Activated CD8-positive, alpha-beta memory T cell treated with anti-CD3 and anti-CD28 coated beads, Interleukin-2, amount 10 ng/mL, durations not matched to agents 7 days and 5 days (primary cell): Measurements from ENCODE around the gene ZFR2. TPM values are rescaled to one million over a fixed set of nuclear protein-coding genes. Genes with fewer than 3 reads are reported as not detected.
"Not testable (repeated sequence)": the region's sequence is repeated elsewhere in the genome, so short reads cannot be mapped to it uniquely, and the experiment has no call there.

Experiments
- ATAC-seq: fragments of 150-1000 bp; cut with Tn5 transposase; one replicate; pipeline ENCODE4 v1.10.0; 2021; ENCODE audit warnings: moderate library complexity
- CTCF ChIA-PET: fragments of 350-600 bp; sonication (Branson Sonifier 250); formaldehyde crosslinking; loops from one replicate; lab custom pipeline; 2021; ENCODE audit warnings: antibody characterized with exemption; lab: Charles Lee
- DNase-seq: peaks from one replicate; pipeline ENCODE4 v3.0.0-alpha.2; 2020
- H3K27ac Mint-ChIP-seq: one replicate; pipeline ENCODE4 v1.8.0; 2021; ENCODE audit warnings: mild to moderate bottlenecking, mixed read lengths
- H3K27me3 Mint-ChIP-seq: one replicate; pipeline ENCODE4 v1.8.0; 2021; ENCODE audit warnings: mixed read lengths
- H3K36me3 Mint-ChIP-seq: one replicate; pipeline ENCODE4 v1.8.0; 2021; ENCODE audit warnings: mild to moderate bottlenecking, mixed read lengths
- H3K4me1 Mint-ChIP-seq: one replicate; pipeline ENCODE4 v1.8.0; 2021; ENCODE audit warnings: mixed read lengths
- H3K4me3 Mint-ChIP-seq: one replicate; pipeline ENCODE4 v1.8.0; 2021; ENCODE audit warnings: mild to moderate bottlenecking, moderate library complexity, mixed read lengths
- H3K9me3 Mint-ChIP-seq: one replicate; pipeline ENCODE4 v1.8.0; 2022; ENCODE audit warnings: low read depth, mixed read lengths
- total RNA-seq, 2 experiments: library from RNA; stranded (reverse); gene quantifications; one replicate each; pipeline ENCODE4 v1.2.3, GENCODE V29; 2021

The ZFR2 gene
- total RNA-seq, 2 experiments from 2014 or later = 0.26 TPM

DNA sequence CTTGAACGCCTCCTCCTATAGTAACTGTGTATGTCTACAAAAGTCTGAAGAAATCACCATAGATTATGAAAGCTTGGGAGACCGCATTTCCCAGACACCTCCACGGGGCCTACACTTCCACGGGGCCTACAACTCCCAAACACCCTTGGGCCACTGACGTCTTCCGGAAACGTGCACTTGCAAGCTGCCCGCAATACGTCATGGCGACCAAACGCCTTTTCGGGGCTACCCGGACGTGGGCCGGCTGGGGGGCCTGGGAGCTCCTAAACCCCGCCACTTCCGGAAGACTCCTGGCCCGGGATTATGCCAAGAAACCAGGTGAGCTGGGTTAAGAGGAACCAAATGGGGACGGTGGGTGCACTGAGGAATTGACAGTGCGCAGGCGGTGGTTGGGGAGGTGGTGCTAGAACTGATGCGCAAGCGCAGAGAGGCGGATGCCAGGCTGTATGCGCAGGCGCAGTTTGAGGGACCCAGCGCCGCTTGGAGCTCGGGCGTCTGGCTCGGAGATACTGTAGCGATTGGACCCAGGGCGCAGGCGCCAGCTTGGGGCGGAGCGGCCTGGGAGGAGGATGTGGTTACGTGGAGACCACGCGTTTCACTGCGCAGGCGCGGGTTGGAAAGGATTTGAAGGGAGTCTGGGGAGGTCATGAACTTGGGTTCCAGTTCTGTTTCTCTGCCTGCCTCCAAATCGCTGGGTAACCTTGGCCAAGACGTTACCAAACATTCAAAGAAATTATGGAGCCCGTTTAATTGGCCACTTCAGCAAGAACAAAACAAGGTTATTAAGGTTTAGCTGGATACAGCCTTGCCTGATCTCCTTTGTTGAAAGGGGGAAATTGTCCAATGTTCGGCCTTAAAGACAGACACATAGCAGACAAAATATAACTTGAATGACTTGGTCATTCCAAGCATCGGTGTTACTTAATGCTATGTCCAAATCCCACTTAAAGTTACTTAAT lies 106.1 kb downstream of the ZFR2 start, which contains the start of gene MRPL54:
MRPL54 (plus strand) TSS at position 182 of the 959 bp plus-strand sequence; CDS start at position 201, 19 bp downstream.
- CTCF ChIA-PET = interaction anchor here (0.7 to 6.9 kb wide), 34 partner anchors 10 to 812 kb away, joined by 3 to 68 read pairs (median 4); partner anchors contain the start of genes DAPK3, EEF2, RAX2 and YJU2
- H3K27ac Mint-ChIP-seq = peak within 1 kb of the TSS; percentile 100
- peak; percentile 100 for DNase-seq
- H3K9me3 Mint-ChIP-seq = no peaks in the 10 kb centered on the region
- ATAC-seq = peak; percentile 86
- H3K4me1 Mint-ChIP-seq = peaks cover 41% of the 10 kb centered on the region
- peaks cover 6% of the 10 kb centered on the region for H3K36me3 Mint-ChIP-seq
- peaks cover 3% of the 10 kb centered on the region for H3K27me3 Mint-ChIP-seq
- peak within 1 kb of the TSS; percentile 95 for H3K4me3 Mint-ChIP-seq

DNA sequence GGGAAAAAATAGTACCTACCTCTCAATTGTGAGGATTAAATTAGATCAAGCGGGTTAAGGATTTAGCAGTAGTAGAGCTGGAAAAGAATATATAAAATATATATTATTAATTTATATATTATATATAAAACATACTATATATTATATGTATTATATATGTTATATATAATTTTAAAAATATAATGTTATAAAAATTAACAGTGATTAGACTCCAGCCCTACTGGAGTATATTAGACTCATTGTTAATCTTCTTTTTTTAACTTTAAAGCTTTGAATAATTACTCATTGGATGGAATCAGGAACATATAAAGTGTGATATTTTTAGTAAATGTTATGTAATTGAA lies 106.7 kb downstream of the ZFR2 start:
- H3K27me3 Mint-ChIP-seq = peaks cover 3% of the 10 kb centered on the region
- no peak for DNase-seq
- H3K27ac Mint-ChIP-seq = peak overlapping the region; percentile 100
- peaks cover 39% of the 10 kb centered on the region for H3K4me1 Mint-ChIP-seq
- peak overlapping the region; percentile 95 for H3K4me3 Mint-ChIP-seq
- peaks cover 6% of the 10 kb centered on the region for H3K36me3 Mint-ChIP-seq
- no peak for ATAC-seq
- no peaks in the 10 kb centered on the region for H3K9me3 Mint-ChIP-seq
- CTCF ChIA-PET = interaction anchor here (0.7 to 6.9 kb wide), 31 partner anchors 10 to 811 kb away, joined by 3 to 68 read pairs (median 4); partner anchors contain the start of genes DAPK3, EEF2, RAX2 and YJU2

DNA sequence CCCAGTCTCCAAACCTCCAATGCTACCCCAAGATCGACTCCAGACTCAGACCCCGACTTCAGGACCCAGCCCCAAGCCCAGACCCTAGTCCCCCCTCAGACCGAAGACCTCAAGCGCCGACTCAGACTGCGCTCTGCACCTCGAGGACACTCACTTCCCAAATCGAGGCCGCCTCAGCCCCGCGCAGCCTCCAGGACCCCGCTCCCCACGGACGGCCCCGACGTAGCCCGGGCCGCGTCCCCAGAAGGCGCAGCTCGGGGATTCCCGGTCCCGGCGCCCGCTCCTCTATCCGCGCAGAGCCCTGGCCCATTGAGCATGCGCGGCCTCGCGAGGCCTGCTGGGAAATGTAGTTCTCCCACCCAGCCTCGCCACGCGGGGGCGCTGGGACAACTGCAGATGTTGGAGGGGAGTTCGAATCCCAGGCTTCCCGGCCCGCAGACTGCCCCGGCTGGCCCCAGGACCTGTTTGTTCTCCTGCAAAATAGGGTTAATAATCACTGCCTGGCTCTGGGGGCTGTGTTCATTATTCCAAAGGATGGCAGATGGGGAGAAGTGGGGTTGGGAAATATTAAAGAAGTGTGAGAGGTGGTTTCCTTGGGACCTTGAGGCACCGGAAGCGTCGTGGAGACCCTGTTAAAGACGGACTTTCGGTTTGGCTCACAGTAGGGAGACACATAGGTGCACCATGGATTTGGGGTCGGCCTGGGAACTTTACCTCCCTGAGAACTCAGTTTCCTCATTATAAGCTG lies 107.3 kb downstream of the ZFR2 start, which contains the start of gene APBA3:
APBA3 (minus strand) TSS at position 311 of the 748 bp plus-strand sequence. CDS start 1,428 bp downstream, outside the sequence.
- CTCF ChIA-PET = interaction anchor here (0.7 to 6.9 kb wide), 22 partner anchors 9 to 726 kb away, joined by 3 to 68 read pairs (median 4); partner anchors contain the start of genes EEF2 and YJU2
- Mint-ChIP-seq H3K4me3 (peak within 1 kb of the TSS; percentile 95), H3K27me3 (peaks cover 3% of the 10 kb centered on the region), H3K27ac (peak within 1 kb of the TSS; percentile 100), H3K9me3 (no peaks in the 10 kb centered on the region), H3K36me3 (peaks cover 4% of the 10 kb centered on the region), H3K4me1 (peaks cover 35% of the 10 kb centered on the region)
- ATAC-seq = peak; percentile 60
- peak; percentile 97 for DNase-seq

DNA sequence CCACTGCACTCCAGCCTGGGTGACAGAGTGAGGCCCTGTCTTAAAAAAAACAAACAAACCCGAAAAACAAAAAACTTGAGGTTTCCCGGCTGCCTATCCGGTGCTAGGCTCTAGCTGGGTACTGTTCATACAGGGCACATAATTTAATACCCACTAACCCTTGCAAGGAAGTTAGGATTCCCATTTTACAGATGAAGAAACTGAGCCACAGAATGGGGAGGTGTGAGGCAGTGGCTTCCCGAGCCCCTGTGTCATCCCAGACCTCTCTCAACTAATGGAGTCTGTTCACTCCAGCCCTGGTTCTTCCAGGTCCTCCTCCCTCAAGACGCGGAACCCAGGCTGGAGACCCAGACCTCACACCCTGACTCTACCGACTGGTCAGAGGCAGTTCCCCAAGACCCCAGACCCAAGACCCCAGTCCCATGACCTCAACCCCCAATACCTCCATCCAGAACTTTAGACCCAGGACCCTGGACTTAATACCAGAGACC lies 107.9 kb downstream of the ZFR2 start:
- no peaks in the 10 kb centered on the region for H3K36me3 Mint-ChIP-seq
- H3K4me1 Mint-ChIP-seq = peaks cover 30% of the 10 kb centered on the region
- no peak for ATAC-seq
- DNase-seq = peak; percentile 56
- CTCF ChIA-PET = interaction anchor here (0.7 to 6.9 kb wide), 9 partner anchors 28 to 875 kb away, joined by 3 to 68 read pairs (median 7); no protein-coding TSS in a partner anchor
- H3K9me3 Mint-ChIP-seq = no peaks in the 10 kb centered on the region
- H3K27me3 Mint-ChIP-seq = peaks cover 3% of the 10 kb centered on the region
- peak overlapping the region; percentile 96 for H3K27ac Mint-ChIP-seq
- H3K4me3 Mint-ChIP-seq = peak overlapping the region; percentile 95

DNA sequence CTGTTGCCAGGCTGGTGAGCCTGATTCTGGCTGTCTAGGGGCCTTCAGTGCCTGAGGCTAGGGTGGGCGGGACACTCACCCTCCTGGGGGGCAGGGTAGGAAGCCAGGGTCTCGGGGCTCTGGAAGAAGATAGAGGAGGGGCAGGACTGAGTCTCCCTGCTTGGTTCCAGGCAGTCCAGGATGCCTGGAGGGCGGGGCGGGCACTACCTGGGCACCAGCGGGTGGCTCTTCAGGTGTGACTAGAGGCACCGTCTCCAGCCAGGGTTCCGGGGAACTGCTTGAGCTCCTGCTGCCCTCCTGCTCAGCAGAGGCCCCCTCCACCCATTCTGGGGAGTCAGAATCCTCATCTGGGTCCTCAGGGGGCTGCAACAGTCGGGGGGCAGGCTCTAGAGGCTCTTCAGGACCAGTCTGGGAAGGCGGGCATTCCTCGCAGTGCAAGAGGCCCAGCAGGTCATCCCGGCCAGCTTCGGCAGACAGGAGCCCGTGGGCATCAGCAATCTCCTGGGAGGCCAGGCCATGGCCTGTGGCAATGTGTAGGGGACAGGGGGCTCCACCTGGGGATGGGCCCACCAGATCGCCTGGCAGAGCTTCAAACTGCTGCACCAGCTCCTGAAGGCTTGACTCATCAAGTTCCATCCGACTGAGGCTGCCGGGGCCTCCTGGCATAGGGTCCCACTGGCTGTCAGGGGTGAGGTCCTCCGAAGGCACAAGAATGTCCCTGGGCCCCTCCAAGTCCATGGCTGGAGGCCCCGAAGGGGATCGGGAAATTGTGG lies 109.2 kb downstream of the ZFR2 start:
- peak overlapping the region; percentile 33 for H3K4me3 Mint-ChIP-seq
- no peak for ATAC-seq

DNA sequence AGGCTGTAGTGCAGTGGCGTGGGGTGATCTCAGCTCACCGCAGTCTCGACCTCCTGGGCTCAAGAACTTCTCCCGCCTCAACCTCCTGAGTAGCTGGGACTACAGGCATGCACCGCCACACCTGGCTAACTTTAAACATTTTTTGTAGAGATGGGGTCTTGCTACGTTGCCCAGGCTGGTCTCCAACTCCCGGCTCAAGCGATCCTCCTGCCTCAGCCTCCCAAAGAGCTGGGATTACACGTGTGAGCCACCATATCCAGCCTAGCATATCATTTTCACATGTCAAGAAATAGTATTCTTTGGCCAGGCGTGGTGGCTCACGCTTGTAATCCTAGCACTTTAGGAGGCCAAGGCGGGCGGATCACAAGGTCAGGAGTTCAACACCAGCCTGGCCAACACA lies 110.5 kb downstream of the ZFR2 start:
- CTCF ChIA-PET = interaction anchor here (6.9 kb wide), 1 partner anchor 63 kb away, joined by 68 read pairs; no protein-coding TSS in a partner anchor
- not testable (repeated sequence) for H3K27me3 Mint-ChIP-seq, H3K36me3 Mint-ChIP-seq, H3K27ac Mint-ChIP-seq, H3K9me3 Mint-ChIP-seq, H3K4me3 Mint-ChIP-seq, DNase-seq, ATAC-seq
- H3K4me1 Mint-ChIP-seq = peaks cover 36% of the 10 kb centered on the region

More for the DNA sequence above, 109.2 kb downstream of the ZFR2 start:
- CTCF ChIA-PET = interaction anchor here (0.5 to 6.9 kb wide), 6 partner anchors 12 to 93 kb away, joined by 3 to 68 read pairs (median 4); no protein-coding TSS in a partner anchor
- Mint-ChIP-seq H3K27me3 (peaks cover 3% of the 10 kb centered on the region), H3K9me3 (no peaks in the 10 kb centered on the region), H3K27ac (peak overlapping the region; percentile 40), H3K4me1 (peaks cover 37% of the 10 kb centered on the region), H3K36me3 (no peaks in the 10 kb centered on the region)
- no peak for DNase-seq

DNA sequence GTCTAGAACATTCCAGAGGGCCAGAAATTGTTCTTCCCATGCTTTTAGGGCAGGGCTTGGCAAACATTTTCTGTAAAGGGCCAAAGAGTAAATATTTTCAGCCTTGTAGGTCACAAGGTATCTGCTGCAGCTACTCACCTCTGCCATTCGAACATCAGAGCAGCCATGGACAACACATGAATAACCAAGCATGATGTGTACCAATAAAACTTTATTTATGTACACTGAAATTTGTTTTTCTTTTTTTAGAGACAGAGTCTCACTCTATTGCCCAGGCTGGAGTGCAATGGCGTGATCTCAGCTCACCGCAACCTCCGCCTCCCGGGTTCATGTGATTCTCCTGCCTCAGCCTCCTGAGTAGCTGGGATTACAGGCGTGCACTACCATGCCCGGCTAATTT lies 111.1 kb downstream of the ZFR2 start:
- not testable (repeated sequence) for H3K27me3 Mint-ChIP-seq, H3K36me3 Mint-ChIP-seq, H3K9me3 Mint-ChIP-seq, H3K27ac Mint-ChIP-seq, DNase-seq, ATAC-seq, H3K4me3 Mint-ChIP-seq
- CTCF ChIA-PET = interaction anchor here (6.9 kb wide), 1 partner anchor 64 kb away, joined by 68 read pairs; no protein-coding TSS in a partner anchor
- peaks cover 30% of the 10 kb centered on the region for H3K4me1 Mint-ChIP-seq

Other genes starting within 250 kb of the ZFR2 start
- gene CACTIN, start 242.2 kb downstream of the ZFR2 start, total RNA-seq = 10 to 100 TPM; 33.4 to 33.7 TPM
- gene PIP5K1C, start 168.6 kb downstream of the ZFR2 start, total RNA-seq = 10 to 100 TPM; 23.9 to 37.7 TPM
- 1 to 10 TPM; 1.0 to 1.3 TPM for gene TJP3, start 160.7 kb downstream of the ZFR2 start, total RNA-seq
- 10 to 100 TPM; 50.3 to 65.5 TPM for gene APBA3, start 107.3 kb downstream of the ZFR2 start, total RNA-seq
- gene MRPL54, start 106.4 kb downstream of the ZFR2 start, total RNA-seq = 10 to 100 TPM; 74.0 to 89.8 TPM
- not detected for gene RAX2, start 96.8 kb downstream of the ZFR2 start, total RNA-seq
- 10 to 100 TPM; 26.8 to 30.8 TPM for gene MATK, start 82.7 kb downstream of the ZFR2 start, total RNA-seq
- not detected for gene ATCAY, start 11.6 kb upstream of the ZFR2 start, total RNA-seq
- not detected for gene NMRK2, start 64.0 kb upstream of the ZFR2 start, total RNA-seq
- gene DAPK3, start 102.1 kb upstream of the ZFR2 start, total RNA-seq = 10 to 100 TPM; 49.3 to 53.0 TPM
- 1,000 to 10,000 TPM; 1,382 to 1,952 TPM for gene EEF2, start 116.4 kb upstream of the ZFR2 start, total RNA-seq
- gene PIAS4, start 138.7 kb upstream of the ZFR2 start, total RNA-seq = 10 to 100 TPM; 34.0 to 39.4 TPM
- gene ZBTB7A, start 197.9 kb upstream of the ZFR2 start, total RNA-seq = 10 to 100 TPM; 67.4 to 72.6 TPM